CD4-positive, alpha-beta T cell treated with Interleukin-15 for 4 hours (primary cell): ENCODE measurements around the gene CEACAM6.

ENCODE experiments used
- DNase-seq: peaks from one replicate; pipeline ENCODE4 v3.0.0-alpha.2; 2020; ENCODE audit warnings: low spot score

Gene CEACAM6

GRCh38 chr19:41796901-41797300 is 41.6 kb downstream of the CEACAM6 start:
- no peak for DNase-seq

- DNase-seq = no peak
Measured at GRCh38 chr19:41799444-41800000, 44.2 kb downstream of the CEACAM6 start.

- DNase-seq = no peak
Measured at GRCh38 chr19:41801031-41801430, 45.7 kb downstream of the CEACAM6 start.

DNA sequence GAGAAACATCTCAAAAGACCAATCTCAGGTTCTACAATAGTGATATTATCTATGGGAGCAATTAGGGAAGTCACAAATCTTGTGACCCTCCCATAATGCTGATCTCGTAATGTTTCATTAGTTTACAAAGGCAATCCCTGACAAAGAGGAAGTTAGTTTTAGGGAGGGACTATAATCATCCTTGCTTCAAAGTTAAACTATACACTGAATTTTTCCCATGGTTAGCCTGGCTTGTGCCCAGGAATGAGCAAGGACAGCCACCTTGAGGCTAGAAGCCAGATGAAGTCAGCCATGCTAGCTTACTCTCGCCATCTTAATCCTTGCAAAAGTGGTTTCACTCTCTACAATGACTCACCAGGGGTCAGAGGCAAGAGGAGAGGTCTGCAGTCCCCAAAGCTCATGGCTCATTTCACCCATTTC is 46.5 kb downstream of the CEACAM6 start:
- no peak for DNase-seq

DNA sequence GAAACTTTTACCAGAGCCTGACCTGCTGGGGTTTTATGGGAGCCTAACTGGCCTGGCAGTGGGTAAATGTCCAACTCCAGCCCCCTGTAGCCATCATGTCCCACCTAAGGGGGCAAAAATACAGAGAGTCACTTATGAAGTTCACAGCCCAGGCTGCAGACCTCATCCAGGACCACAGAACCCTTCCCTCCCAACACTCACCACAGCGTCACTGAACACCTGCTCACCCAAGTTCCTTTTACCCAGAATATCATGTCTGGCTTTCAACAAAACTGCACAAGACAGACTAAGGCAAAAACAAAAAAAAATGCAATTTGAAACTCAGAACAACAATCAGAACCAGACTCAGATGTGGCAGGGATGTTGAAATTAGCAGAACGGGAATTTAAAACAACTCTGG is 47.4 kb downstream of the CEACAM6 start:
- DNase-seq = no peak

DNA sequence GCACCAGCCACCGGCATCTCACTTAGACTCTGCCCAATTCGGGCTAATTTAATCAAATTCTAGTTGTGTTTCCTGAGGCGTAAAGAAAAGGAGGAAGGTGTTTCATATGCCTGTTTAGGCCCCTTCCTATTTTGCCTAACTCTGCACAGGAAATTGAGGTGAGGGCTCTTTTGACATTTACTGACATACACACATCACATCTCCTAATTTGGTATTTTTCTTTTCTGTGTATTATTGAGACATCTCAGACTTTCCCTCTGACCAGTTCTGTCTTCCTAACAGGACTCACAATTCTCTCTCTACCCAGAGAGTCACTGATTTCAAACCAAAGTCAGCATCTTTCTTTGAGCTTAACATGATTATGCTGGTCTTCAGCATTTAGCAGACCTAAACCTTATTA is 49.0 kb downstream of the CEACAM6 start:
- no peak for DNase-seq

- DNase-seq = no peak
Measured at GRCh38 chr19:41807176-41807575, 51.8 kb downstream of the CEACAM6 start.

GRCh38 chr19:41808663-41809566 is 53.6 kb downstream of the CEACAM6 start:
- no peak for DNase-seq

GRCh38 chr19:41810301-41810700 is 55.0 kb downstream of the CEACAM6 start:
- no peak for DNase-seq

- peak; percentile 6 for DNase-seq
Measured at GRCh38 chr19:41811036-41811435, 55.7 kb downstream of the CEACAM6 start.

GRCh38 chr19:41811981-41812380 is 56.7 kb downstream of the CEACAM6 start:
- DNase-seq = no peak

DNA sequence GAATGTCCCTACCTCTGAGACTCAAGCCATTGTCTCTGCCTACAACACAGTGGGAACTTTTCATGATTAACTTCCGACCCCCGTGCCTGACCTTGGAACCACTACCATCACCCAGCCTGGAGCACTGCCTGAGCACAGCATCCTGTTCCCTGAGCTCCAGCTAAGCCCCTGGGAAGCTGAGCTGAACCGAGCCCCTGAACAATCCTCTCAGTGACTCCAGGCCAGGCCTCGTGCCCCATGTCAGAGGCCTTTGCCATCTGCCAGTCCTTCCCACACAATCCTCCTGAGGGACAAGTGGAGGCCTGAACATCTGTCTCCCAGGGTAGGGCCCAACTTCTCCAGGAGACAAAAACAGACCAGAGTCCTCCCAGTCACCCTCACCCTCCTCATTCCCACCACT is 58.6 kb downstream of the CEACAM6 start:
- DNase-seq = no peak

DNA sequence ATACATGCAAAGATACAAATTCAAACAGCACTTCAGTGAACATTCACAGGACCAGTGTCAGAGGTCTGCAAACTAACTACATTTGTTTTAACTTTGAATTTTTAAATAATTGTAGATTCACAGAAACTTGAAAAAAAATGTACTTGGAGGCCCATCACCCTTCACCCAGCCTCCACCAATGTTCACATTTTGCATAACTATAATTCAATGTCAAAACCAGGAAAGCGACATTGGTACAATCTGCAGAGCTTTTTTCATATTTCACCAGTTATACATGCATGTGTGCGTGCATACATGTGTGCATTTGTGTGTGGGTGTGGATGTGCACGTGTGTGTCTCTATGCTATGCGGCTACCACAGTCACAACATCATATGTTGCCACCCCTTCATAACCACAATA is 60.0 kb downstream of the CEACAM6 start:
- no peak for DNase-seq

DNA sequence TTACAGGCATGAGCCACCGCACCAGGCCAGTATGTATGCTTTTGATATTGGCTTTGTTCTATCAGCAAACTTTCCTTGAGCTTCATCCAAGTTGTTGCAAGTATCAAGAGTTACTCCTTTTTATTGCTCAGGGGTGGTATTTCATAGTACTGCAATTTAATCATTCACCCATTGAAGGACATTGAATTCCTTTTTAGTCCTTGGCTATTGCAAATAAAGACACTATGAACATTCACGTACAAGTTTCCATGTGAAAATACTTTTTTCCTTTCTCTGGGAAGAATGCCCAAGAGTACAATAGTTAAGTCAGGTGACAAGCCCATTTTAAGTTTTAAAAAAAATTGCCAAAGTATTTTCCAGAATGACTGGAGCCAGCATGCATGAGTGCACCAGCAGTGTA is 61.4 kb downstream of the CEACAM6 start:
- no peak for DNase-seq

- peak; percentile 56 for DNase-seq
Measured at GRCh38 chr19:41821003-41821735, 65.8 kb downstream of the CEACAM6 start.
